HuH-7.5 (cell line): ENCODE data around the gene ZBED6.

Source experiments
- DNase-seq: peaks from one replicate; pipeline ENCODE4 v3.0.0; 2011; ENCODE audit warnings: low spot score

Gene ZBED6

GRCh38 chr1:203842559-203842876, 47.1 kb downstream of the ZBED6 start:
- DNase-seq = no peak

GRCh38 chr1:203843435-203843834, 48.0 kb downstream of the ZBED6 start:
- DNase-seq = no peak
